ENCODE measurements around the gene ARHGAP45. TPM values are rescaled to one million over a fixed set of nuclear protein-coding genes. Genes with fewer than 3 reads are reported as not detected.

The ARHGAP45 gene
- total RNA-seq, 1 experiment from 2014 or later: 31.5 TPM

DNA sequence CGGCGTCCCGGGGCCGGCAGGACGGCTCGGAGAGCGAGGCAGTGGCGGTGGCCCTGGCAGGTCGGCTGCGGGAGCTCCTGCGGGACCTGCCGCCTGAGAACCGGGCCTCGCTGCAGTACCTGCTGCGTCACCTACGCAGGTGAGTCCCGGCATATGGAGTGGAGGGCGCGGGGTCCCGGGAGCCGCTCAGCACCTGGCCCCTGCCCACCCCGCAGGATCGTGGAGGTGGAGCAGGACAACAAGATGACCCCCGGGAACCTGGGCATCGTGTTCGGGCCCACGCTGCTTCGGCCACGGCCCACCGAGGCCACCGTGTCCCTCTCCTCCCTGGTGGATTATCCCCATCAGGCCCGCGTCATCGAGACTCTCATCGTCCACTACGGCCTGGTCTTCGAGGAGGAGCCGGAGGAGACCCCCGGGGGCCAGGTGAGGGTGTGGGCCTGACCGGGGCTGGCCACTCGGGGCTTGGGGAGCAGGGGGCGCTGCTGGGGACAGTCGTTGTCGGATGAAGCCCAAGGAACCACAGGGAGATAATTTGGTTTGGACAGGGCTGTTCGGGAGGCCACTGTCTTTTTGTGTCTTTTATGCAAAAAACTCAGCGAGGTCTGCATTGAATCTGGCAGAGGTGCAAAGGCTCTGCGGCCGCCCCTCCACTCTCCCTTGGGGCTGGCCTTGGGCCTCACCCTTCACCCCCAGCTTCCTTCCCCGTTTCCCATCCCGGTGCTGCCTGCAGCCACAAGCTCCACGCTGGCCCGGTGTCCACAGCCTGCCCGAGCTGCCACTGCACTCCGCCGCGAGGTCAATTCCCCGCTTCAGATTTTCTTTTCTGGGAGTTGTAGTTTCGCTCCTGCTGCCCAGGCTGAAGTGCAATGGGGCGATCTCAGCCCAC is 16.2 kb downstream of the ARHGAP45 start:
- H4K20me1 ChIP-seq (ENCODE audit: insufficient read depth, low read depth, low read length): peaks cover 6% of the 10 kb centered on the region
- peak overlapping the region; percentile 70 for H3K27ac ChIP-seq (ENCODE audit: low read length)
- no peaks in the 10 kb centered on the region for H3K9me2 ChIP-seq (replicated peaks; ENCODE audit: insufficient read depth, low read length)
- H3K4me2 ChIP-seq (ENCODE audit: low read depth, low read length, poor library complexity, severe bottlenecking): peak overlapping the region; percentile 43
- peaks cover 18% of the 10 kb centered on the region; the same call in 1 of the 2 replicates for H3K36me3 ChIP-seq (ENCODE audit: insufficient read depth, low read length)
- no peaks in the 10 kb centered on the region for H3K9me3 ChIP-seq (ENCODE audit: low read length)
- 0 out of 2 replicates have a peak overlapping the region, but pooled peaks have one; percentile 20 for H3K9ac ChIP-seq (ENCODE audit: low read length)
- no peaks in the 10 kb centered on the region for H3K79me2 ChIP-seq (ENCODE audit: low read length)
- no peak overlapping the region; the same call in 1 of the 2 replicates for H3K4me3 ChIP-seq (ENCODE audit: low read length)
- no peaks in the 10 kb centered on the region for H3K27me3 ChIP-seq (ENCODE audit: low read length)
- DNase-seq: peak; percentile 64
- H2AFZ ChIP-seq (ENCODE audit: low read length): no peak overlapping the region
- H3K4me1 ChIP-seq (ENCODE audit: low read length): peaks cover 23% of the 10 kb centered on the region

DNA sequence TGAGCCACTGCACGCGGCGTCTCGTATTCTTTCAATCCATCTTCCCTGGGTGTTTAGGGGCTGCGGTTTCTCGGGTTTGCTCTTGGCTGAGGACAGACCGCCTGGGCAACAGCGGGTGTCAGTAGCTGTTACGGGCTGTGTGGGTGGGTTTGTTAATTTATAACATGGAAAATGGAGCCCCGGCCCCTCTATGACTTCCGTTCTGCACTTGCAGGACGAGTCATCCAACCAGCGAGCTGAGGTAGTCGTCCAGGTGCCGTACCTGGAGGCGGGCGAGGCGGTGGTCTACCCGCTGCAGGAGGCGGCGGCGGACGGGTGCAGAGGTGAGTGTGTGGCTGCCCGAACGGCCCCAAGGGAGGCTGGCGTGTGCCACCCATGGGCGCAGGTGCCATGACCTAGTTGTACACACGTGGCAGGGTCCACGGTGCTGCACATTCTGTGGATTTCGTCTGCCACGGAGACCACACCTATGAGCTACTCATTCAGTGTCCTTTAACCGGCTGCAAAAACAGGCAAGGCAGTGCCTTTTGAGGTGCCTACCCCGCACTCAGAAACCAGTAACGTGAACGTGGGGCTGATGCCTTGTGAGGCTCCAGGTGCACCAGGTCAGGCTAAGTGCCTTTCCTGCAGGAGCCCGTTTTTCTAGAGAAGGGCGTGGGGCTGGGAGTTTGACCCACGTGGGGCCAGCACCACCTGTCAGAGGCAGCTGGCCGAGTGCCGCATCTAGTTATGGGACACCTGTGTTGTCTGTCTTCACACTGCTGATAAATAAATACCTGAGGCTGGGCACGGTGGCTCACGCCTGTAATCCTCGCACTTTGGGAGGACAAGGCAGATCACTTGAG is 17.3 kb downstream of the ARHGAP45 start:
- Histone ChIP-seq H3K4me1 (ENCODE audit: low read length) (peaks cover 34% of the 10 kb centered on the region), H3K9me3 (ENCODE audit: low read length) (no peaks in the 10 kb centered on the region), H3K9ac (ENCODE audit: low read length) (no peak overlapping the region), H3K4me2 (ENCODE audit: low read depth, low read length, poor library complexity, severe bottlenecking) (no peak overlapping the region), H3K9me2 (replicated peaks; ENCODE audit: insufficient read depth, low read length) (no peaks in the 10 kb centered on the region), H3K79me2 (ENCODE audit: low read length) (no peaks in the 10 kb centered on the region), H3K36me3 (ENCODE audit: insufficient read depth, low read length) (peaks cover 18% of the 10 kb centered on the region; the same call in 1 of the 2 replicates), H4K20me1 (ENCODE audit: insufficient read depth, low read depth, low read length) (peaks cover 6% of the 10 kb centered on the region), H3K27me3 (ENCODE audit: low read length) (no peaks in the 10 kb centered on the region), H3K27ac (ENCODE audit: low read length) (0 out of 2 replicates have a peak overlapping the region, but pooled peaks have one; percentile 18), H3K4me3 (ENCODE audit: low read length) (no peak overlapping the region), H2AFZ (ENCODE audit: low read length) (no peak overlapping the region)
- DNase-seq: no peak

- Histone ChIP-seq H3K9me2 (replicated peaks; ENCODE audit: insufficient read depth, low read length) (no peaks in the 10 kb centered on the region), H3K79me2 (ENCODE audit: low read length) (no peaks in the 10 kb centered on the region), H3K9ac (ENCODE audit: low read length) (no peak overlapping the region), H3K9me3 (ENCODE audit: low read length) (no peaks in the 10 kb centered on the region), H4K20me1 (ENCODE audit: insufficient read depth, low read depth, low read length) (peaks cover 10% of the 10 kb centered on the region), H3K4me1 (ENCODE audit: low read length) (peaks cover 40% of the 10 kb centered on the region), H3K27ac (ENCODE audit: low read length) (no peak overlapping the region), H2AFZ (ENCODE audit: low read length) (no peak overlapping the region), H3K4me3 (ENCODE audit: low read length) (no peak overlapping the region), H3K4me2 (ENCODE audit: low read depth, low read length, poor library complexity, severe bottlenecking) (no peak overlapping the region), H3K36me3 (ENCODE audit: insufficient read depth, low read length) (peaks cover 21% of the 10 kb centered on the region; the same call in 1 of the 2 replicates), H3K27me3 (ENCODE audit: low read length) (no peaks in the 10 kb centered on the region)
- DNase-seq: no peak
Observed at GRCh38 chr19:1085053-1085658, 18.2 kb downstream of the ARHGAP45 start.

DNA sequence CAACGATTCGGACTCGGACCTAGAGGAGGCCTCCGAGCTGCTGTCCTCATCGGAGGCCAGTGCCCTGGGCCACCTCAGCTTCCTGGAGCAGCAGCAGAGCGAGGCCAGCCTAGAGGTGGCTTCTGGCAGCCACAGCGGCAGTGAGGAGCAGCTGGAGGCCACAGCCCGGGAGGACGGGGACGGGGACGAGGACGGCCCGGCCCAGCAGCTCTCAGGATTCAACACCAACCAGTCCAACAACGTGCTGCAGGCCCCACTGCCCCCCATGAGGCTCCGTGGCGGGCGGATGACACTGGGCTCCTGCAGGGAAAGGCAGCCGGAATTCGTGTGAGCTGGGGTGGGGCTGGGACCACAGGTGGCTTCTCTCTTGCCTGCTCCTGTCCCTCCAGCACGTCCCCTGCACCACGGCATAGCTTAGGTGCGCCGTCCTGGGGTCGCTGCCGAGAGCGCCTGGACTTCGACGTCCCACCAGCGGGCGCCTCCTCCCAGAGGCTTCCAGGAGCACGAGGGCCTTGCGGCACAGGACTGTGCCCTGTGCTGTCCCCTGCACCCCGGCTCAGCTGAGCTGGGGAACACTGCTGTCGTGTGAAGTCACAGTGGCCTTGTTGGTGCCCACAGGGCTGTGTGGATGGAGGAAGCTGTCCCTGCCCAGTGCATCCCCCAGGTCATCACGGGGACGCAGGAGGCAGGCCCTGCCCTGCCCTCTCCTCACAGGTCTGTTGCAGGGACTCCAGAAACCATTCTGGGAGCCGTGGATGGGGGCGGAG is 18.9 kb downstream of the ARHGAP45 start:
- no peak overlapping the region for H3K4me3 ChIP-seq (ENCODE audit: low read length)
- H3K27ac ChIP-seq (ENCODE audit: low read length): no peak overlapping the region
- H3K9me3 ChIP-seq (ENCODE audit: low read length): no peaks in the 10 kb centered on the region
- H3K36me3 ChIP-seq (ENCODE audit: insufficient read depth, low read length): peaks cover 21% of the 10 kb centered on the region; the same call in 1 of the 2 replicates
- H3K9me2 ChIP-seq (replicated peaks; ENCODE audit: insufficient read depth, low read length): no peaks in the 10 kb centered on the region
- H2AFZ ChIP-seq (ENCODE audit: low read length): no peak overlapping the region
- no peaks in the 10 kb centered on the region for H3K79me2 ChIP-seq (ENCODE audit: low read length)
- H3K4me2 ChIP-seq (ENCODE audit: low read depth, low read length, poor library complexity, severe bottlenecking): no peak overlapping the region
- peaks cover 10% of the 10 kb centered on the region for H4K20me1 ChIP-seq (ENCODE audit: insufficient read depth, low read depth, low read length)
- no peak overlapping the region for H3K9ac ChIP-seq (ENCODE audit: low read length)
- H3K4me1 ChIP-seq (ENCODE audit: low read length): peaks cover 40% of the 10 kb centered on the region
- DNase-seq: no peak
- H3K27me3 ChIP-seq (ENCODE audit: low read length): no peaks in the 10 kb centered on the region

DNA sequence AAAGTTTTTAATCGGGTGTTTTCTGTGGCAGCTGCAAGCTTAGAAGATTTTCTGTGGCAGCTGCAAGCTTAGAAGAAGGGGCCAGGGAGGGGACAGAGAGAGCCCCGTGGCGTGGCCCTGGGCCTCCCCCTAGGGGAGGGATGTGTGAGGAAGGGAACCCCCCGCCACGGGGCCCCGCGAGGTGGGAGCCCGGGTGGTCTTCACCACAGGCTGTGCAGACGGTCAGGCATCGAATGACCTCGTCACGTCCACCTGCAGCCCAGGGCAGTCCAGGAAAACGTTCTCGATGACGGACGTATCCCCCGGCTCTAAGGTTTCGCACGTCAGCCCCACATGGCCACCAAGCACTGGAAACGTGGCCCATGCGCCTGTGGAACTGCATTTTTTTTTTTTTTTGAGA is 19.6 kb downstream of the ARHGAP45 start:
- DNase-seq: no peak
- Histone ChIP-seq H2AFZ (ENCODE audit: low read length) (no peak overlapping the region), H3K27me3 (ENCODE audit: low read length) (no peaks in the 10 kb centered on the region), H3K9me3 (ENCODE audit: low read length) (no peaks in the 10 kb centered on the region), H3K79me2 (ENCODE audit: low read length) (no peaks in the 10 kb centered on the region), H3K9me2 (replicated peaks; ENCODE audit: insufficient read depth, low read length) (no peaks in the 10 kb centered on the region), H4K20me1 (ENCODE audit: insufficient read depth, low read depth, low read length) (peaks cover 10% of the 10 kb centered on the region), H3K27ac (ENCODE audit: low read length) (no peak overlapping the region), H3K4me1 (ENCODE audit: low read length) (peaks cover 40% of the 10 kb centered on the region), H3K36me3 (ENCODE audit: insufficient read depth, low read length) (peaks cover 21% of the 10 kb centered on the region; the same call in 1 of the 2 replicates), H3K9ac (ENCODE audit: low read length) (no peak overlapping the region), H3K4me3 (ENCODE audit: low read length) (no peak overlapping the region), H3K4me2 (ENCODE audit: low read depth, low read length, poor library complexity, severe bottlenecking) (no peak overlapping the region)

DNA sequence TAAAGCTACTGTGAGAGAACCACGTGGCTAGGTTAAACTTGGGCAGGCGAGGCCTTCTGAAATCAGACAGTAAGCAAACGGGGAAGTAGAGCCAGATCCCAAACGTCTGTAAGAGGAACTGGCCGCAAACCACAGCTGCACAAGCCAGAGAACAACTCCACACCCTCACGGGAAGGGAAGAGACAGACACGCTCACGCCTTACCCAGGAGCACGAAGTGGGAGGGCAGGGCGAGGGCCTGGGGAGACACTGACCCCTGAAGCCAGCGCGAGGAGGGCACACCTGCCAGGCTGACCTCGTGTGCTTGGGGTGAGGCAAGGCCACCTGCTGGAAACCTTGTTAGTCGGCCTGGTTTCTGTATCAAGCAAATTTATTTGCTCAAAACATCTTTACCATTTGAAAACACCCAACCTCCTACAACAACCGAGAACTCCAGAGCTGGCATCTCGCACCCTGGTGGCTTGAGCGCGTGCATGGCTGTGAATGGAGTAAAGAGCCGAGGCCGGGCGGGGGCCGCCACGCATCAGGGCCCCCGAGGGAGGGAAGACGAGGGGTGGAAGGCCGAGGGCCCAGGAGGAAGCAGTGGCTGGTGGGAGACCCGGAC is 20.9 kb downstream of the ARHGAP45 start:
- H3K4me2 ChIP-seq (ENCODE audit: low read depth, low read length, poor library complexity, severe bottlenecking): peak overlapping the region; percentile 24
- H3K27me3 ChIP-seq (ENCODE audit: low read length): no peaks in the 10 kb centered on the region
- peak overlapping the region; percentile 30 for H3K9ac ChIP-seq (ENCODE audit: low read length)
- peaks cover 33% of the 10 kb centered on the region for H3K4me1 ChIP-seq (ENCODE audit: low read length)
- H3K9me3 ChIP-seq (ENCODE audit: low read length): no peaks in the 10 kb centered on the region
- H3K4me3 ChIP-seq (ENCODE audit: low read length): no peak overlapping the region
- peak; percentile 78 for DNase-seq
- H3K27ac ChIP-seq (ENCODE audit: low read length): peak overlapping the region; percentile 84
- H3K79me2 ChIP-seq (ENCODE audit: low read length): peaks cover 1% of the 10 kb centered on the region
- H3K36me3 ChIP-seq (ENCODE audit: insufficient read depth, low read length): peaks cover 22% of the 10 kb centered on the region; the same call in 1 of the 2 replicates
- no peaks in the 10 kb centered on the region for H3K9me2 ChIP-seq (replicated peaks; ENCODE audit: insufficient read depth, low read length)
- no peak overlapping the region for H2AFZ ChIP-seq (ENCODE audit: low read length)
- H4K20me1 ChIP-seq (ENCODE audit: insufficient read depth, low read depth, low read length): peaks cover 8% of the 10 kb centered on the region

- Histone ChIP-seq H3K4me1 (ENCODE audit: low read length) (peaks cover 29% of the 10 kb centered on the region), H3K4me2 (ENCODE audit: low read depth, low read length, poor library complexity, severe bottlenecking) (peak overlapping the region; percentile 24), H3K9me2 (replicated peaks; ENCODE audit: insufficient read depth, low read length) (no peaks in the 10 kb centered on the region), H3K27ac (ENCODE audit: low read length) (peak overlapping the region; percentile 84), H3K9ac (ENCODE audit: low read length) (peak overlapping the region; percentile 30), H3K79me2 (ENCODE audit: low read length) (peaks cover 7% of the 10 kb centered on the region), H3K4me3 (ENCODE audit: low read length) (no peak overlapping the region), H2AFZ (ENCODE audit: low read length) (no peak overlapping the region), H4K20me1 (ENCODE audit: insufficient read depth, low read depth, low read length) (peaks cover 10% of the 10 kb centered on the region; the same call in 1 of the 2 replicates), H3K36me3 (ENCODE audit: insufficient read depth, low read length) (peaks cover 19% of the 10 kb centered on the region; the same call in 1 of the 2 replicates), H3K27me3 (ENCODE audit: low read length) (no peaks in the 10 kb centered on the region), H3K9me3 (ENCODE audit: low read length) (no peaks in the 10 kb centered on the region)
- DNase-seq: no peak
Observed at GRCh38 chr19:1088416-1089010, 21.5 kb downstream of the ARHGAP45 start.
